ENCODE measurements around the gene ANXA1. TPM values are rescaled to one million over a fixed set of nuclear protein-coding genes. Genes with fewer than 3 reads are reported as not detected.

ANXA1 gene
- total RNA-seq, 3 donors from 2014 or later, result 12.8 to 69.3 (median 53.1) TPM

DNA sequence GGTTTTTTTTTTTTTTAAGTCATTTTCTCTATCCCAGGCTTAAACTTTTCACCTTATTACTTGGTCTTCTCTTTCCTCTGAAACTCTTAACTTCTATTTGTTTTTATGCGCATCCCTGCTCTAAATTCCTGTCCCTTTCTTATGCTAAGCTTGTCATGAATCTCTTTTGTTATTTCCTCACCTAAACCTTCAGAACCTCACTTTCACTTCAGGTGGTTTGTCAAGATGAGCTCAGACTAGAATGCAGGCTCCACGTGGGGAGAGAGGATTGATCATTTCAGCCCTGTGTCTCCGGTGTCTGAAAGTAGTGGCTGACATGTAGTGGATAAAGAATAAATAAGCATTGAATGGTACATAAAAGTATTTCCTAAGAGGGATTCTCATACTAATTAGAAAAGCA is 63.6 kb downstream of the ANXA1 start:
- intact Hi-C loops (cut with DNase I, micrococcal nuclease), result loop anchor here in 1 of 2 donors (10.0 kb wide), 1 partner anchor 200 kb away; no protein-coding TSS in a partner anchor
- H3K4me3 ChIP-seq, result no peak overlapping the region
- no peaks in the 10 kb centered on the region for H3K36me3 ChIP-seq (ENCODE audit: low read depth)
- H3K4me1 ChIP-seq (ENCODE audit: low read depth), result no peaks in the 10 kb centered on the region
- H3K9me3 ChIP-seq, result no peaks in the 10 kb centered on the region
- no peak for DNase-seq
- no peak for ATAC-seq
- TF ChIP-seq, protein P1, sequence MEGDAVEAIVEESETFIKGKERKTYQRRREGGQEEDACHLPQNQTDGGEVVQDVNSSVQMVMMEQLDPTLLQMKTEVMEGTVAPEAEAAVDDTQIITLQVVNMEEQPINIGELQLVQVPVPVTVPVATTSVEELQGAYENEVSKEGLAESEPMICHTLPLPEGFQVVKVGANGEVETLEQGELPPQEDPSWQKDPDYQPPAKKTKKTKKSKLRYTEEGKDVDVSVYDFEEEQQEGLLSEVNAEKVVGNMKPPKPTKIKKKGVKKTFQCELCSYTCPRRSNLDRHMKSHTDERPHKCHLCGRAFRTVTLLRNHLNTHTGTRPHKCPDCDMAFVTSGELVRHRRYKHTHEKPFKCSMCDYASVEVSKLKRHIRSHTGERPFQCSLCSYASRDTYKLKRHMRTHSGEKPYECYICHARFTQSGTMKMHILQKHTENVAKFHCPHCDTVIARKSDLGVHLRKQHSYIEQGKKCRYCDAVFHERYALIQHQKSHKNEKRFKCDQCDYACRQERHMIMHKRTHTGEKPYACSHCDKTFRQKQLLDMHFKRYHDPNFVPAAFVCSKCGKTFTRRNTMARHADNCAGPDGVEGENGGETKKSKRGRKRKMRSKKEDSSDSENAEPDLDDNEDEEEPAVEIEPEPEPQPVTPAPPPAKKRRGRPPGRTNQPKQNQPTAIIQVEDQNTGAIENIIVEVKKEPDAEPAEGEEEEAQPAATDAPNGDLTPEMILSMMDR (IDR thresholded peaks at IDR 0.05), result no peak

DNA sequence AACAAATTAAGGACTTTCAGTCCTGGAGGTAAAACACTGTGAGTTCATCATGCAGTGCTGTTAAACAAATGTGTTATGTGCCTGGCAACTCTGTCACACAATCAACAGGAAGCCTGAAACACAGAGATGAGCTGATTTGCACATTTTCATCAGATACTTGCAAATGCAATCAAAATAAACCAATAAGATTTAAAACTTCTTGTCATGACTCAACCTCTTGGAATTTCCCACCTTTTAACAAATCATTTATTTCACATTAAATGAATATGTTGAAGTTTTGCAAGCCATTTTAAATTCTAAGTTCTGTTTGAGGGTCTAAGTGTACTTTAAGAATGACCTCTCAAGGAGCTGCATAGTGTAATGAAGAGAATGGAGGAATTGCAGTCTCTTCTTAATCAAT is 64.4 kb downstream of the ANXA1 start:
- no peak for ATAC-seq
- H3K36me3 ChIP-seq (ENCODE audit: low read depth), result no peaks in the 10 kb centered on the region
- H3K4me3 ChIP-seq, result no peak overlapping the region
- no peaks in the 10 kb centered on the region for H3K4me1 ChIP-seq (ENCODE audit: low read depth)
- no peak for DNase-seq
- H3K9me3 ChIP-seq, result no peaks in the 10 kb centered on the region
- intact Hi-C loops (cut with DNase I, micrococcal nuclease), result loop anchor here in 1 of 2 donors (10.0 kb wide), 1 partner anchor 199 kb away; no protein-coding TSS in a partner anchor
- TF ChIP-seq, protein P1 (IDR thresholded peaks at IDR 0.05), result no peak

Other genes starting within 250 kb of the ANXA1 start
- 100 to 1,000 TPM in 1 of 3 donors, 10 to 100 TPM in 2; 72.9 to 173 (median 84.1) TPM for gene ALDH1A1, start 198.8 kb upstream of the ANXA1 start, total RNA-seq